ENCODE data around the gene STRBP.
"Not testable (repeated sequence)": the region's sequence is repeated elsewhere in the genome, so short reads cannot be mapped to it uniquely, and the experiment has no call there.

Gene STRBP

DNA sequence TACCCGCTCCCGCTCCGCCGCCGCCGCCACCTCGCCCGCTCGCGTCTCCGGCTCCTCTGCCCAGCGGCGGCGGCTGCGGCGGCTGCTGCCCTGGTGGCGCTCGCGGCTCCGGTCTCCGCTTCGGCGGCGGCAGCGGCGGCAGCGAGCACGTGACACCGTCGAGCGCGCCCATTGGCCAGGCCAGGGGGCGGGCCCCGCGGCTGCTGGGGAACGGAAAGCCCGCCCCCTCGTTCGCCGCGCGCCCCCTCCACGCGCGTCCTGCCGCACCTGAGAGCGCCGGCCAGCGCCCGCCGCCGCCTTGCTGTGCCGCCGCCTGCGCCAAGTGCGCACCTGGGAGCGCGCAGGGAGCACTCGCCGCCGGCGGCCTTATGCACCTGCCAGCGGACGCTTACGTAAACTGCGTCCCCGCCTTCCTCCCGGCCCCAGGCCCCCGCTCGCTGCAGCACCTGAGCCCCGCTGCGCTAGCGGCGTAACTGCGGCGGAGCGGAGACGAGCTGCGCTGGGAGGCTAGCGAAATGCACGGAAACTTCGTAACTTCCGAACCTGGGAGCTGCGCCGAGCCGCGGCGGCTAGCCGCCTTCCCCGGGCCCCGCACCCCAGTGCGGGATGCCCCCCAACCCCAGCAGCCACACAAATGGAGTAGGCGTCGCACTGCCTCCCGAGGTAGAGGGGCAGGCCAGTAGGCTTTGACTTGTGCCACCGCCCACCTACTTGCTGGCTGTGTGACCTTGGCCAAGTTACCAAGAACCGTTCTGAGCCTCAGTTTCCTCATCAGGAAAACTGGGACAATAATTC, at the start of gene STRBP:
Gene STRBP, minus strand, starts transcription at position 122 of the 795 bp plus-strand sequence. CDS start 84,452 bp downstream, outside the sequence.
- FAIRE-seq: peak; percentile 20

DNA sequence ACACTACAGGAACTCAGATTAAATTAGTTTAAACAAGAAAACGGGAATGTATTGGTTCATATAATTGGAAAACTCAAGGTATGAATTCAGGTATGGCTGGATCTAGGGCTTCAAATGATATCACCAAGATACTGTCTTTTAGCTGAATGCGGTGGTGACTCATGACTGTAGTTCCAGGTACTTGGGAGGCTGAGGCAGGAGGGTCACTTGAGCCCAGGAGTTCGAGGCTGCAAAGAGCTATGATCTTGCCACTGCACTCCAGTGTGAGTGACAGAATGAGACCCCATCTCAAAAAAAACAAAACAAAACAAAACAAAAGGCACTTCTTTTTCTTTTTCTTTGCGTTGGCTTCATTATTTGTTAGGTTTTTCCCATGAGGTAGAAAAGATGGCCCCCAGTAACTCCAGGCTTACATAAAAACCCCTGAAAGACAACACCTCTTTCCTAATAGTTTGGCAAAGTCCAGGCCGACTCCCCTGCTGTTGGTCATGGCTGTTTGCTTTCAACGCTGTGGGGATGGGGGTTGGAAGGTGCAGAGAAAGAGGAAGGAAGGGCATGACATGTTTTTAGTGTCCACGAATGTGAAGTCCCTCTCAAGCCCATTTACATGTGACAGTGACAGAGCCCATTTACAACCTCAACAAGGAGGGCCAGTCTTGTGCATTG, 47.8 kb upstream of the STRBP start:
- FAIRE-seq (no peak), DNase-seq (ENCODE audit: insufficient read length, low spot score) (no peak)

More for the DNA sequence above, at the start of gene STRBP:
- peak; percentile 80 for DNase-seq (ENCODE audit: insufficient read length, low spot score)

DNA sequence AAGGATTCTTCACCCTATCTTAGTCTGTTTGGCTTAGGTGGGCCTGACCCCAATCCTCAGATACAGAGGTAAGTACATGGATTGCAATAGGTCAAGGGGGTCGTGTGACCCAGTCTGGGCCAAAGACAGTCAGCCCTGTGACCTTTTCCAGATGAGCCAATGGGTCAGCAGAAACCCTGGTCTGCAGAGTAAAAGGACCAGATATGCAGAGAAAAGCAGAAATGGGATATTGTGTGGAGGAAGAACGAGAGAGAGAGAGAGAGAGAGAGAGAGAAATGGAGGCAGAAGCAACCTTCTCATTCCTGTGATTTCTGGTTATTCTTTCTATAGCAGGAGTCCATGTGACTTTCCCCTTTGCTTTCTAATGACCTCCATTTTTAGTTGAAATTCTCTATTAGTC, 47.2 kb upstream of the STRBP start:
- DNase-seq (ENCODE audit: insufficient read length, low spot score) (no peak), FAIRE-seq (no peak)

DNA sequence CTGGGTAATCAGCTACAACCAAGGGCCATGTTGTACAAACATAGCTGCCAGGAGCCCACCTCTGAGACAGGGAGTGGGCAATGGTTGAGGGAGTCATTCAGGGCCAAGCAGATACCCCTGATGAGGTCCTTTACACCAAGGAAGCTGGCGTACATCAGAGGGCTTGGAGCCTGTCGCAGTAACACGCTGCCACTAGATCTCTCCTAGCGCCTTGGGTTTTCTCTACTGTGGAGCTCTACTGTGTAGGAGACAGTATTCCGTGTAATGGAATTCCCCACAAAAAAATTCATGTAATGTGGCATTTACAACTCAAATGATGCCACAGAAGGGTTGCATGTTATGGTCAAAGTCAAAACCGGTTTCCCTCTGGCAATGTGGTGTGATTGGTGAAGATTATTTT, 46.2 kb upstream of the STRBP start:
- no peak for FAIRE-seq
- DNase-seq (ENCODE audit: insufficient read length, low spot score): no peak

DNA sequence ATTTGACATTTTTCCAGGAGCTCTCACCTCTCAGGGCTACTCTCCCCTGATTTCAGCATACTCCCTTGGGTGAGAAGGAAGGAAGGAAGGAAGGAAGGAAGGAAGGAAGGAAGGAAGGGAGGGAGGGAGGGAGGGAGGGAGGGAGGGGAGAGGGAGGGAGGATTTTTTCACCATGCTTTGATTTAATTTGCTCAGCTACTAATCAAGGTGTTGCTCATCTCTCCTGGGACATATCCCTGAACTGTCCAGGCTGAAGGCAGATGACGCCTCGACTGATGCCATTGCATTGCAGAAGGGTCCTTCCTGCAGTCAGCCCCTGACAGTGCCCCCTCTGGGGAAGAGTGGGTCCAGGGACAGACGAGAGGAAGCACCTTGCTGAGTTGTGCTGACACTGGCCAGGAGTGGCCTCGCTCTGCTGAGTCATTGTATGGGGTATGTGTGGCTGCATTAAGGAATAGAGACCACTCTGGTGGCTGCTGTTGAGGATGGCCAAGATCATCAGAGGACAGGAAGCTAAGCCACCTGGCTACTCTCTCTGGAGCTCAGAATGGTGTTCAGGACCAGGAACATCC, 44.0 kb upstream of the STRBP start:
- no peak for FAIRE-seq
- no peak for DNase-seq (ENCODE audit: insufficient read length, low spot score)

DNA sequence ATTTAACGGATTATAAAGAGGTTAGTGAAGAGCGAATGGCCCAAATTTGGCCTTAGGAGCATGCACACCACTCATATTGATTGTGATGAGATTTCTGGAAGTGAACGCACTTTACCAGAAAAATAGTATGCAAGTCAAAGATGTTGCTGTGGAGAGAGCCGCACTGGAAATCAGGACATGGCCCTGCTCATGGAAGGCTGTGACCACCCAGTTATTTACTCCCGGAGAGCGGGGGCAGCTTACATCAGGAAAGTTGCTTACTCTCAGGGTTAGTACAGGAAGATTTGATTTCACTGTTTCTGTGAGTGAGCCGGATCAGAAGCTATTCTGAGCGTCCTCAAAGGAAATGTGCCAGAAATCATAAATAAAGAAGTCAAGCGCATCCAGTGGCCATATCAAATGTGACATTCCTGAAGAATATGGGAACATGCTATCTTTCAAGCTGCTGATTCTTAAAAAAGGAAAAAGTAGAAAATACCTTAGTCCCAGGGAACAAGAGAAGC, 42.9 kb upstream of the STRBP start:
- no peak for FAIRE-seq
- DNase-seq (ENCODE audit: insufficient read length, low spot score): no peak

DNA sequence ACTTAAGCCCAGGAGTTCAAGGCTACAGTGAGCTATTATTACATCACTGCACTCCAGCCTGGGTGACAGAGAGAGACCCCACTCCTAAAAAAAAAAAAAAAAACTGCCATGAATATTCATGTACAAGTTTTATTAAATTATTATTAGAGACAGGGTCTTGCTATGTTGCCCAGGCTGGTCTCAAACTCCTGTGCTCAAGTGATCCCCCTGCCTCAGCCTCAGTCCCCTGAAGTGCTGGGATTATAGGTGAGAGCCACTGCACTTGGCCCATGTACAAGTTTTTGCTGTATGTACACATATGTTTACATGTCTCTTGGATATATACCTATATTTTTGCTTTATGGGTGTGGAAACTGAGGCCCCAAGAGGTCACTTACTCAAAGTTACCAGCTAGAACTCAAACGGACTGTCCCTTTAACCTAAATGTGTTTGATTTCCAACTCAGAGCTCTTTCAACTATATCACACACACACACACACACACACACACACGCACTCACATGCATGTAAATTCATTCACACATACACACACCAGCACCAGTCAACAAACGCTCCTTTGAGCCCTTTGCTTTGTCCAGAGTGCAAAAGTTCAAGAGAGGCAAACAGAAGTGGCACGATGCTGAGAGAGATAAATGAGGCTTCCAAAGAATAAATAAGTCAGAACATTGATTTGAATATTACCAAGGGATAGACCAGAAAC, 42.3 kb upstream of the STRBP start:
- FAIRE-seq (no peak), DNase-seq (ENCODE audit: insufficient read length, low spot score) (no peak)

DNA sequence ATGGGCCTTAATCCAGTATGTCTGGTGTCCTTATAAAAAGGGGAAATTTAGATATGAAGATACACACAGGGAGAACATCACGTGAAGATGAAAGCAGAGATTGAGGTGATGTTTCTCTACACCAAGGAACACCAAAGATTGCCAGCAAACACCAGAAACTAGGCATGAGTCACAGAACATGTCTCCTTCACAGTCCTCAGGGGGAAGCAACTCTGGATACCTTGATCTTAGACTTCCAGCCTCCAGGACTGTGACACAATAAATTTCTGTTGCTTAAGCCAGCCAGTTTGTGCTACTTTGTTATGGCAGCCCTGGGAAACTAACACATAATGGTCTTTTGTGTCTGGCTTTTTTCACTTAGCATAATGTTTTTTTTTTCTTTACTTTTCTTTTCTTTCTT, 41.2 kb upstream of the STRBP start:
- FAIRE-seq (no peak), DNase-seq (ENCODE audit: insufficient read length, low spot score) (no peak)

DNA sequence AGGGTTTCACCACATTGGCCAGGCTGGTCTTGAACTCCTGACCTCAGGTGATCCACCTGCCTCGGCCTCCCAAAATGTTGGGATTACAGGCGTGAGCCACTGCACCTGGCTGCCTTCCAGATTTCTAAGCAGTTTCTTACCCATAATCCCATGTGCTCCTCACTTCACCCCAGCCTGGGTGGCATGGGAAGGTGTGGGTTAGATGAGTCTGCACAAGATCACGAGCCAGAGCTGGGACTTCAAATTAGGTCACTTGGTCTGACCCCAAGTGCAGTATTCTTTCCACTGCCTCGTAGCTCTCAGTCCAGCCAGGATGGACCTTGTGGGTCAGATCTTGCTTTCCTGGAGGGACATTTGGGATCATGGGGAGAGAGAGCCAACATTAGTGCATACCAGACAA, 37.5 kb upstream of the STRBP start:
- no peak for DNase-seq (ENCODE audit: insufficient read length, low spot score)
- FAIRE-seq: no peak

DNA sequence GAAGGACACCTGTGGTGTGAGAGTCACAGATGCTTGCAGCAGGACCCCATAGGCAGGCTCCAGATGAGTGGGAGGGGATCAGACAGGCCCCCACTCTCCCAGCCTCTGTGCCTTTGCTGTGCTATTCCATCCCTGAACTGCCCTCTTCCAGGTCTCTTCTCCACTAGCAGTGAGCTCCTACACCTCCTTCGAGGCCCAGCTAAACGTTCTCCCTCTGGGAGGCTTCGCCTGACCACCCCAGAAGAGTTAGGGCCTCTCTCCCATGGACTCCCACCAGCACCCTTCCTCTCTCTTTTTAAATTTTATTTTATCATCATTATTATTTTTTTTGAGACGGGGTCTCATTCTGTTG, 35.9 kb upstream of the STRBP start:
- DNase-seq (ENCODE audit: insufficient read length, low spot score) (no peak), FAIRE-seq (no peak)

DNA sequence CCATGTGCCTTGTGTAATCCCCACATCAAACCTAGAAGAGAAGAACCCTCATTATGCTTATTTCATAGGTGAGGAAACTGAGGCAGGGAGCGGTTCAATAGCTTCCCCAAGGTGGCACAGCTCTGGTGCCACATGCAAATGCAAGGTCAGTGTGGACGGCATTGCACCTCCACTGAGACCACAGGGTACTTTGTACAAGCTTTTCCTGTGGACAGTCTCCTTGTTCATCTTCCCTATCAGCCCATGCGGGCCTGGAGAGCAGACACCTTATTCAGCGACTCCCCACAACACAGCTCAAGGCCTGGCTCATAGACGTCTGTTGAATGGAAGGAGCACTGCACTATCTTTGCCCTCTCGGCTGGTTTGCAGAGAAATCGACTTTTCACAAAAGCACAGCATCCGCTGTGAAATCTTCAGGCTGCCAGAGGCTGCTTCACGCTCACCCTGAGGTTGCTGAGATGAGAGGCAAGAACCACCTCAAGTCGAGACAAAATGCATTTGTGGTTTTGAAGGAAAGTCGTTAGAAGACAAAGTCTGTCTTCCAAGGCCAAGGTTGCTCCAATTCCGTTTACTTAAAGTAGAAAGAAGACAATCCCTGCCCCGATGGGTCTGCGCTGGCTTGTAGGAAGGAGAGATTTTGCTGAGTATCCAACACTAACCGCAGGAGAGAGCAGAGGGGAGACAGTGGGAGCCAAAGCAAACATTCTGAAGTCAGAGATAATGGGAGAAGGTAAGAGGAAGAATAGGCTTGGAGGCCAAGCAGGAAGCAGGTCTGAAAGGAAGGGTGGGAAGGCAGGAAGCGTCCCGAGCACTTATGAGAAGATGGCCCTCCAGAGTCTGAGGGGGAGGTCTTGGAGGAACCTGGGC, 34.2 kb upstream of the STRBP start:
- DNase-seq (ENCODE audit: insufficient read length, low spot score): no peak
- no peak for FAIRE-seq

DNA sequence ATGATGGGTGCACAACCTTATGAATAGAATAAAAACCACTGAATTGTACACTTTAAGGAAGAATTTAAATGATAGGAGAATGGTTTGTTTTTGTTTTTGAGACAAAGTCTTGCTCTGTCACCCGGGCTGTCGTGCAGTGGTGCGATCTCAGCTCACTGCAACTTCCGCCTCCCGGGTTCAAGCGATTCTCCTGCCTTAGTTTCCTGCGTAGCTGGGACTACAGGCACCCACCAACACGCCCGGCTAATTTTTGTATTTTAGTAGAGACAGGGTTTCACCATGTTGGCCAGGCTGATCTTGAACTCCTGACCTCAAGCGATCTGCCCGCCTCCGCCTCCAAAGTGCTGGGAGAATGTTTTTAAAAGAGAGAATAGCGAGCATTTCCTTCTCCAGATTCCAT, 33.5 kb upstream of the STRBP start:
- not testable (repeated sequence) for FAIRE-seq; DNase-seq (ENCODE audit: insufficient read length, low spot score)

DNA sequence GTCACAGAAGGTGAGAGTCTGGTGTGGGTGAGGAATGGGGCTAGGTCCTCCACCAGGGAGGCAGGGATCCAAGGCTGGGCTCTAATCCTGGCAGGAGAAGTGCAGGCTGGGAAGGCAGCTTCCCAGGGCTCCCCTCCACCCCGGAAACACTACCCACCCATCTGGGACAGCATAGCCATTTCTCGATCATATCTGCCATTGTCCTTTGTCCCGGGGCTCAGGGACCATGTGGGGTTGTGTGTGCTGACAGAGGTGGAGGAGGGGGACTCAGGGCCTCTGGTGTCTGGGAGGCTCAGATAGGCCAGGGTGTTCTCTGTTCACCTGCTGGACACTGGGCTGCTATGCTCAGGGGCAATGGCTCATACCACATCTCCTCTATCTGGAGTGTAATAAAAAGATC, 32.2 kb upstream of the STRBP start:
- DNase-seq (ENCODE audit: insufficient read length, low spot score) (no peak), FAIRE-seq (no peak)

DNA sequence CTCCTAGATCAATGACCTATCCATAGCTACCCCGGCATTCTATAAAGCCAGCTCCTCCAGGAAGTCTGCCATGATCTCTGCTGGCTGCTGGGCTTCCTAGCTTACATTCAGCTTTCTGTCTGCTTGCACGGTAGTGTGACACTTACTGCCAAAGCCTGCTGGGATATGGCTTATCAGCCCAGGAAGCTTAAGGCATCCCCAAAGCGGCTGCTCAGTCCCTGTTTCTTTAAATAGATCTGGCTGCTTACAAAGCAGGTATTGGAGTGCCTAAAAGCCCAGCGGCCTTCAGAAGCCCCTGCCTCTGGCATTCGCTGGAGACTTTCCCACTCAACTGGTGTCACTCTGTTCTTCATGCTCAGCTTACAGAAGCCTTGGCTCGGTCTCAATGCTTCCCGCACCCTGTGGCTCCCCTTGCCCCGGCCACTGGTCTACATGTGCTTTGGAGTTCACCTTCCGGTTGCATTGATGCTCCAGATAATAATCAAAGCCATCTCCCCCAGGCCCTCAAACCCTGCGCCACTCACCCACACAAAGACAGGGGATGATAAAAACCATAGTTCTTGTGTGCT, 31.3 kb upstream of the STRBP start:
- no peak for FAIRE-seq

DNA sequence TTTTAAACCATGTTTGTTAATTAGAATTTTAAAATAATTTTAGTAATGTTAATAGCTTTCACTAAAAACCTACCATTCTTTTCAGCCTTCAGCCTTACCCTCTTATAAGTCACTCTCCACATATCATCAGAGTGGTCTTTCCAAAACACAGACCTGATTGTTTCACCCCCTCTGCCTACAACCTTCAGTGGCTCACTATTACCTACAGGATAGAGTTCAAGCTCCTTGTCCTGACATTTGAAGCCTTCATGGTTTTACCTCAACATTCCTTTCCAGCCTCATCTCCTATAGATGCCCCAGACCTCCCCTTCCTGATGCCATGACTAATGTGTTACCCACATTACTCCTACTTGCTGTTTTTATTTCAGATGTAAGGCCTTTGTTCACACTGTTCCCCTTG, 27.8 kb upstream of the STRBP start:
- FAIRE-seq (no peak), DNase-seq (ENCODE audit: insufficient read length, low spot score) (no peak)

More for the DNA sequence above, 31.3 kb upstream of the STRBP start:
- DNase-seq (ENCODE audit: insufficient read length, low spot score): no peak

DNA sequence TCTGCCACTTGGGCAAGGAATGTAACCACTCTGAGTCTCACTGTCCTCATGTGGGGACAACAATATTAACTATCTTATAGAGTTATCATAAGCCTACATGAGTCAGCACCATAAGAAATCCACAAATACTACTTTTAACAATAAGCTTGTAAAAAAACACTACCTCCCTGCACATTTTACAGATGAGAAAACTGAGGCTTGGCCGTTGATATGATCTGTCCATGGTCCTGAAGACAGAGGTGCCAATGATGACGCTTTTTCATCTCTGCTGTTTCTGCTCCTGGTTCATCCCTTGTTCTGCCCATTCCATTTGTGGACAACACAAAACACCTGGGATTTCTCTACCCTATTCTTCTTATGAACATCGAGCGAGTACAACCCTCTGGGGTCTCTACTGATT, 23.4 kb upstream of the STRBP start:
- no peak for FAIRE-seq
- no peak for DNase-seq (ENCODE audit: insufficient read length, low spot score)

DNA sequence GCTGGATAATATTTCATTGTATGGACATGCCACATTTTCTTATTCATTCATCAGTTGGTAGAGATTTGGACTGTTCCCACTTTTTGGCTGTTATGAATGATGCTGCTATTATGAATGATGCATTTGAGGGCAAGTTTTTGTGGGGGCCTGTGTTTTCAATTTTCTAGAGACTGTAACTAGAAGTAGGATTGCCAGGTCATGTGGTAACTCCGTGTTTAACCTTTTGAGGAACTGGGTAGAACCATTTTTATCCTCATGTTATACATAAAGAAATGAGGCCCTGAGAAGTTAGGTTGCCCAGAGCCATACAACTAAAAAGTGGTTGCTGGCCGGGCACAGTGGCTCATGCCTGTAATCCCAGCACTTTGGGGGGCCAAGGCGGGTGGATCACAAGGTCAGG, 22.4 kb upstream of the STRBP start:
- DNase-seq (ENCODE audit: insufficient read length, low spot score) (no peak), FAIRE-seq (no peak)

DNA sequence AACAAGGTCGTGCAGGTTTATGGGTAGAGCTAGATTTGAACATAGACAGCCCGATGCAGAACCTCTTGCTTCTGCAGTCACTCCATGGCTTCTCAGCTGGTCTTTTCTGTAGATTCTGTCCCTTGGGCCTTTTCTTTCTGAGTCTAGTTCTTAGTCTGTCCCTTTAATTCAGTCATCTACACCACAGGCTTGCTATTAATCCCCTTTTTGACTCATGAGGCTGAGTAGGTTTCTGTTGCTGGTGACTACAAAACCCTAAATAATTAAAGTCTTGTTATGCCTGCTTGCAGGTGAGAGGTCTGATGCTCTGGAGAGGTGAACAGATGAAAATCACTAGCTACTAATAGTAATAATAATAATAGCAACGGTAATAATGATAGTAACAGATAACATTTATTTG, 19.3 kb upstream of the STRBP start:
- FAIRE-seq (no peak), DNase-seq (ENCODE audit: insufficient read length, low spot score) (no peak)

DNA sequence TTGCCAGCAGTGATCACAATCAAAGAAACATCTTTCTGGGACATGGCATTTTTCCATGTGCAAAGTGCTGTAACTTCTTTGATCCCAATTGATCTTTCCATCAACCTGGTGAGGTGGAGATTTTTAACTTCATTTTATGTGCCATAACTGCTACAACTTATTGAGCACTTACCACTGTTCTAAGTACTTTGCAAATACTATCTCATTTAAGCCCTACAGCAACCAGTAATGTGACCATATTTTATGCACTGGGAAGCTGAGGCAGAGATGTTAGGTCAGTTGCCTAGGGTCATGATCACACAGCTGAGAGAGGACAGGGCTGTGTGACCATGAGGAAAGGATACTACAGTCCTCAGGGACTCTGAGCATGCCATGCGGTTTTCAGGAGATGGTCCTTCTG, 17.9 kb upstream of the STRBP start:
- FAIRE-seq (no peak), DNase-seq (ENCODE audit: insufficient read length, low spot score) (no peak)

DNA sequence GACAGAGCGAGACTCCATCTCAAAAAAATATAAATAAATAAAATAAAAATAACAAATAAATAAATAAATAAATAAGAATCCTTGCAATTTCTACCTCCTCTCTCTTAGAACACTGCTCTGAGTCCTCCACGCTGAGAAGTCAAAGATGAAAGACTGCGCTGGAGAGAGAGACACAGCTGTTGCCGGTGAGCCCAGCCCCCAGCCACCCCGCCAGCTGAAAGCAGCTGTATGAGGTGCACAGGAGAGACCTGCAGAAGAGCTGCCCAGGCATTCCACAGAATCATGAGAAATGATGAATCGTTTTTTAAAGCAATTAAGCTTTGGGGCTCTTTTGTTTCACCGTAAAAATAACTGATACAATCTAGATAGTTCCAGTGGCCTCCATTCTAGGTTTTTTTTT, 16.3 kb upstream of the STRBP start:
- DNase-seq (ENCODE audit: insufficient read length, low spot score) (no peak), FAIRE-seq (no peak)

All from HTR-8/SVneo (cell line).